GM10248 (cell line): ENCODE measurements around the gene ARHGEF12.

Experiments used
- CTCF ChIA-PET: fragments of 300-600 bp; sonication (Branson Sonifier 250); formaldehyde crosslinking; extraction: SDS; loops from one replicate; lab custom pipeline; 2021; ENCODE audit warnings: antibody characterized with exemption; lab: Yijun Ruan, JAX
- POLR2A ChIA-PET: fragments of 350-650 bp; sonication (Branson Sonifier 250); formaldehyde crosslinking; extraction: SDS; loops from one replicate; lab custom pipeline; 2020; ENCODE audit warnings: antibody characterized with exemption; lab: Yijun Ruan, JAX
- DNase-seq: peaks from one replicate; pipeline ENCODE4 v3.0.0; 2012; ENCODE audit errors: extremely low spot score
- CTCF ChIP-seq: IDR thresholded peaks from 2 replicates; pipeline ENCODE4 v1.5.1; 2012; ENCODE audit warnings: mild to moderate bottlenecking, low read depth; ENCODE audit errors: extremely low read depth, missing control alignments, control extremely low read depth

The ARHGEF12 gene

GRCh38 chr11:120335908-120336640 is at the start of gene ARHGEF12:
ARHGEF12 (plus strand) TSS chr11:120336413; CDS start chr11:120337244, 831 bp downstream.
- DNase-seq, result peak; percentile 92
- POLR2A ChIA-PET, result no interaction called here
- TF ChIP-seq CTCF, result peak; percentile 43
- CTCF ChIA-PET, result interaction anchor here (0.7 to 4.3 kb wide), 16 partner anchors 10 to 980 kb away, joined by 3 to 22 read pairs (median 6); partner anchors contain the start of gene TLCD5

- POLR2A ChIA-PET, result no interaction called here
- TF ChIP-seq CTCF, result no peak
- CTCF ChIA-PET, result interaction anchor here (1.1 to 5.8 kb wide), 5 partner anchors 11 to 52 kb away, joined by 3 to 36 read pairs (median 5); no protein-coding TSS in a partner anchor
- DNase-seq, result no peak
These were observed 48.2 kb upstream of the ARHGEF12 start for GRCh38 chr11:120288021-120288420.

GRCh38 chr11:120289426-120289825 is 46.8 kb upstream of the ARHGEF12 start:
- CTCF ChIA-PET, result interaction anchor here (1.0 to 5.8 kb wide), 5 partner anchors 10 to 62 kb away, joined by 3 to 36 read pairs (median 4); no protein-coding TSS in a partner anchor

GRCh38 chr11:120290956-120291355 is 45.3 kb upstream of the ARHGEF12 start:
- CTCF ChIA-PET, result interaction anchor here (1.2 to 18.0 kb wide), 6 partner anchors 8 to 51 kb away, joined by 3 to 792 read pairs (median 18); partner anchors contain the start of gene POU2F3
- TF ChIP-seq CTCF, result no peak
- no peak for DNase-seq
- POLR2A ChIA-PET, result no interaction called here

More at GRCh38 chr11:120289426-120289825, 46.8 kb upstream of the ARHGEF12 start:
- POLR2A ChIA-PET, result no interaction called here
- DNase-seq, result no peak
- TF ChIP-seq CTCF, result no peak

- TF ChIP-seq CTCF, result no peak
- DNase-seq, result no peak
- CTCF ChIA-PET, result interaction anchor here (1.3 to 18.0 kb wide), 3 partner anchors 9 to 54 kb away, joined by 3 to 792 read pairs (median 4); partner anchors contain the start of gene POU2F3
- POLR2A ChIA-PET, result no interaction called here
These were observed 43.0 kb upstream of the ARHGEF12 start for GRCh38 chr11:120293038-120293800.

GRCh38 chr11:120294096-120294495 is 42.1 kb upstream of the ARHGEF12 start:
- CTCF ChIA-PET, result interaction anchor here (1.2 to 18.0 kb wide), 2 partner anchors 9 to 54 kb away, joined by 12 to 792 read pairs; partner anchors contain the start of gene POU2F3
- TF ChIP-seq CTCF, result no peak
- POLR2A ChIA-PET, result no interaction called here
- no peak for DNase-seq
